Epithelial cell of esophagus (primary cell): Measurements from ENCODE around the gene NXPH4.

Source experiments
- DNase-seq: peaks from one replicate; pipeline ENCODE4 v3.0.0; 2010; ENCODE audit warnings: low read depth
- H3K4me3 ChIP-seq: 2 replicates; pipeline ENCODE4 v1.5.1; 2011; ENCODE audit warnings: mild to moderate bottlenecking, low read length, control low read depth
- CTCF ChIP-seq: IDR thresholded peaks from 2 replicates; pipeline ENCODE4 v1.5.1; 2011; ENCODE audit warnings: low read depth, mild to moderate bottlenecking, low read length, control low read depth, inconsistent platforms; ENCODE audit not compliant: insufficient read depth; ENCODE audit errors: missing control alignments

NXPH4 gene

DNA sequence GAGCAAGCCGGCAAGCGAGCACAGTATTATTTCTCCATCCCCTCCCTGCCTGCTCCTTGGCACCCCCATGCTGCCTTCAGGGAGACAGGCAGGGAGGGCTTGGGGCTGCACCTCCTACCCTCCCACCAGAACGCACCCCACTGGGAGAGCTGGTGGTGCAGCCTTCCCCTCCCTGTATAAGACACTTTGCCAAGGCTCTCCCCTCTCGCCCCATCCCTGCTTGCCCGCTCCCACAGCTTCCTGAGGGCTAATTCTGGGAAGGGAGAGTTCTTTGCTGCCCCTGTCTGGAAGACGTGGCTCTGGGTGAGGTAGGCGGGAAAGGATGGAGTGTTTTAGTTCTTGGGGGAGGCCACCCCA, 3.9 kb upstream of the NXPH4 start:
- TF ChIP-seq CTCF = no peak
- H3K4me3 ChIP-seq = no peak overlapping the region
- DNase-seq = no peak

GRCh38 chr12:57213058-57213715, 3.4 kb upstream of the NXPH4 start:
- peak; percentile 95 for TF ChIP-seq CTCF
- peak; percentile 85 for DNase-seq
- no peak overlapping the region for H3K4me3 ChIP-seq

DNA sequence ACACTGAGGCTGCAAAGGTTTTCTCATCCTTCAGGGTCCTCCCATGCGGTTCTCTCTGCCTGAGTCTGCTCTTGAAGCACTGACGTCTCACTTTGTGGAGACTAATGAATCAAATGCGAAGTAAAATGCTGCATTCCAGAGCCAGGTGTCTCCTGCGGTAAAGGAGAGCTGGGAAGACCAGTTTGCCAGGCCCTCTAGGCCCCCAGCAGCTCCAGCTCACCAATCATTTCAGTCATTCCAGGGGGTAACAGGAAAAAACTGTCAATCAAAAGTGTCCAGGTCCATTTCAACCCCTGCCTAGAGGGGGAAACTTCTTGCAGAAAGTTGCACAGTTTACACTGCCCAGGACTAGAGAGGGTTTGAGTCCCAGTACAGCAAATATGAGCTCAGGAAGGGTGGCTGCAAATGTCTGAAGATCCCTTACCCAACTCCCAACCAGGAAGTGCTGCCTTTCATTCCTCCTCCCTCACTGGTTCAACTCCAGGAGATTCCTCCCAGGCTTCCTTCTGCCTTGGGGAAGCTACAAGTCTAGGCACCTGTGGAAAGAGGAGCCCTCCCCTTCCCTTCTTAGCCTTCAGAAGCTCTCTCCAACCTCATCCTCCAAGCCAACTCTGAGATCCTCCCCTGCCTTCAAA, 2.7 kb upstream of the NXPH4 start:
- H3K4me3 ChIP-seq = no peak overlapping the region
- peak; percentile 59 for DNase-seq
- TF ChIP-seq CTCF = no peak

- peak; percentile 82 for TF ChIP-seq CTCF
- no peak overlapping the region for H3K4me3 ChIP-seq
- DNase-seq = peak; percentile 64
Measured at GRCh38 chr12:57214398-57214781, 2.2 kb upstream of the NXPH4 start.

DNA sequence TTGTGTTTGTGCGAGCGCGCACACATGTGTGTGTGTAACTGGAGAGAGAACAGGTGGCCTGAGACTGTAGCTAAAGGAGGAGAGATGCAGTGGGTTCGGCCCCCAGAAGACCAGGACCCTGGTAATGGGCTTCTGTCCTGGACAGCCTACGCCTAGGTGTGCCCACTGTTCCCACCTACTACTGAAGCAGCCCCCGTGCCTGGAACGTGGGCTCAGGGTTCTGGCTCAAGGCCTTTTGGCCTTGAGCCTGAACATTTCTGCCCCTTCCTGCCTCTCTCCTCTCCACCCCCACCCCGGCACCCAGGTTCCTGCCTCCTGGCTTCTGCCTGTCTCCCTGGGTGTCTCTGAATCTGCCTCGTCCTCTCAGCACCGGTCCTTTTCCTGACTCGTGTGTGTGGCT, 1.5 kb upstream of the NXPH4 start:
- H3K4me3 ChIP-seq = no peak overlapping the region
- no peak for TF ChIP-seq CTCF
- DNase-seq = no peak

- DNase-seq = peak; percentile 53
- H3K4me3 ChIP-seq = no peak overlapping the region
- no peak for TF ChIP-seq CTCF
Measured at GRCh38 chr12:57215668-57216013, 953 bp upstream of the NXPH4 start.
